ENCODE measurements around the gene TMEM202. TPM values are rescaled to one million over a fixed set of nuclear protein-coding genes. Genes with fewer than 3 reads are reported as not detected.

The TMEM202 gene
- total RNA-seq, 1 experiment from 2014 or later = not detected

- Histone ChIP-seq H3K27ac (no peak overlapping the region), H3K27me3 (ENCODE audit: insufficient read depth, low read depth) (no peaks in the 10 kb centered on the region), H3K36me3 (ENCODE audit: low read depth) (no peaks in the 10 kb centered on the region), H2AFZ (no peak overlapping the region), H3F3A (ENCODE audit: insufficient read depth, low read depth) (no peaks in the 10 kb centered on the region), H3K79me2 (ENCODE audit: low read depth) (no peaks in the 10 kb centered on the region), H3K9me3 (ENCODE audit: insufficient read depth, low read depth) (no peaks in the 10 kb centered on the region), H4K20me1 (ENCODE audit: insufficient read depth) (no peaks in the 10 kb centered on the region), H3K4me3 (no peak overlapping the region), H3K4me1 (replicated peaks; ENCODE audit: insufficient read depth) (no peaks in the 10 kb centered on the region), H3K9me2 (ENCODE audit: insufficient read depth) (no peaks in the 10 kb centered on the region), H3K4me2 (no peak overlapping the region)
- no peak for TF ChIP-seq CTCF (conservative IDR thresholded peaks at IDR 0.05)
- BruUV-seq (replicated peaks) = no TSS peak
- CTCF ChIA-PET = interaction anchor here (0.5 to 0.6 kb wide), 2 partner anchors 9 to 229 kb away, joined by 3 to 7 read pairs; no protein-coding TSS in a partner anchor
- intact Hi-C loops (cut with micrococcal nuclease; ENCODE audit: unreplicated experiment) = no loop called here
- POLR2A ChIA-PET (ENCODE audit: unreplicated experiment) = no interaction called here
- DNase-seq = no peak
Measured at GRCh38 chr15:72445426-72445825, 47.3 kb downstream of the TMEM202 start.

GRCh38 chr15:72450805-72451204 is 52.7 kb downstream of the TMEM202 start:
- BruUV-seq (replicated peaks) = no TSS peak
- H3K9me2 ChIP-seq (ENCODE audit: insufficient read depth) = no peaks in the 10 kb centered on the region
- H3K27me3 ChIP-seq (ENCODE audit: insufficient read depth, low read depth) = no peaks in the 10 kb centered on the region
- no peak overlapping the region for H3K4me2 ChIP-seq
- CTCF ChIA-PET = no interaction called here
- intact Hi-C loops (cut with micrococcal nuclease; ENCODE audit: unreplicated experiment) = no loop called here
- H4K20me1 ChIP-seq (ENCODE audit: insufficient read depth) = no peaks in the 10 kb centered on the region
- no peaks in the 10 kb centered on the region for H3K4me1 ChIP-seq (replicated peaks; ENCODE audit: insufficient read depth)
- H3K79me2 ChIP-seq (ENCODE audit: low read depth) = no peaks in the 10 kb centered on the region
- H3K9me3 ChIP-seq (ENCODE audit: insufficient read depth, low read depth) = no peaks in the 10 kb centered on the region
- peak in 1 of 2 experiments; percentile 8 for DNase-seq
- no peak overlapping the region for H2AFZ ChIP-seq
- TF ChIP-seq EZH2 (IDR thresholded peaks at IDR 0.05; ENCODE audit: low read depth) (no peak), CTCF (conservative IDR thresholded peaks at IDR 0.05) (no peak)
- POLR2A ChIA-PET (ENCODE audit: unreplicated experiment) = interaction anchor here (0.6 kb wide), 1 partner anchor 34 kb away, joined by 5 read pairs; no protein-coding TSS in a partner anchor
- H3F3A ChIP-seq (ENCODE audit: insufficient read depth, low read depth) = no peaks in the 10 kb centered on the region
- H3K36me3 ChIP-seq (ENCODE audit: low read depth) = no peaks in the 10 kb centered on the region
- no peak overlapping the region for H3K27ac ChIP-seq
- no peak overlapping the region for H3K4me3 ChIP-seq

- Histone ChIP-seq H3K27me3 (ENCODE audit: insufficient read depth, low read depth) (no peaks in the 10 kb centered on the region), H3F3A (ENCODE audit: insufficient read depth, low read depth) (no peaks in the 10 kb centered on the region), H3K4me1 (replicated peaks; ENCODE audit: insufficient read depth) (no peaks in the 10 kb centered on the region), H3K9me2 (ENCODE audit: insufficient read depth) (no peaks in the 10 kb centered on the region), H3K36me3 (ENCODE audit: low read depth) (no peaks in the 10 kb centered on the region), H3K4me2 (peak overlapping the region; percentile 19; the same call in 1 of the 2 replicates), H3K27ac (no peak overlapping the region), H3K79me2 (ENCODE audit: low read depth) (no peaks in the 10 kb centered on the region), H3K9me3 (ENCODE audit: insufficient read depth, low read depth) (no peaks in the 10 kb centered on the region), H3K4me3 (no peak overlapping the region), H2AFZ (no peak overlapping the region), H4K20me1 (ENCODE audit: insufficient read depth) (no peaks in the 10 kb centered on the region)
- no peak for TF ChIP-seq CTCF (conservative IDR thresholded peaks at IDR 0.05)
- no peak for TF ChIP-seq EZH2 (IDR thresholded peaks at IDR 0.05; ENCODE audit: low read depth)
- POLR2A ChIA-PET (ENCODE audit: unreplicated experiment) = interaction anchor here (0.6 kb wide), 1 partner anchor 34 kb away, joined by 5 read pairs; no protein-coding TSS in a partner anchor
- DNase-seq = peak in 1 of 2 experiments; percentile 7
- intact Hi-C loops (cut with micrococcal nuclease; ENCODE audit: unreplicated experiment) = no loop called here
- CTCF ChIA-PET = no interaction called here
- BruUV-seq (replicated peaks) = no TSS peak
Measured at GRCh38 chr15:72451224-72451623, 53.1 kb downstream of the TMEM202 start.
